Heart left ventricle (tissue), 16 donors: ENCODE data around the gene ARHGAP24. TPM values are rescaled to one million over a fixed set of nuclear protein-coding genes. Genes with fewer than 3 reads are reported as not detected.

Experiments used
- ATAC-seq, 4 donors: fragments of 200-7000 bp; cut with Tn5 transposase; one replicate each; pipeline ENCODE4 v1.9.1; 2020 to 2022; ENCODE audit warnings: moderate library complexity in 4 of 4, mild to moderate bottlenecking in 3 of 4, moderate number of reproducible peaks in 1 of 4
- DNase-seq, 5 donors: peaks; one replicate each; pipeline ENCODE4 v3.0.0-alpha.2; 2020
- H3K27ac ChIP-seq, 12 donors: fragments of 200-600 bp; sonication (generic) in 4 of 12; one replicate each; pipeline versions ENCODE4 v1.5.0 to v1.8.0; 2016 to 2022; ENCODE audit warnings: mild to moderate bottlenecking in 2 of 12
- H3K27me3 ChIP-seq, 9 donors: fragments of 200-600 bp; sonication (generic) in 2 of 9; one replicate each; pipeline versions ENCODE4 v1.5.1 to v1.8.0; 2016 to 2022; ENCODE audit warnings: mild to moderate bottlenecking in 3 of 9
- H3K36me3 ChIP-seq, 9 donors: fragments of 200-600 bp; sonication (generic) in 2 of 9; one replicate each; pipeline versions ENCODE4 v1.5.0 to v1.8.0; 2018 to 2022; ENCODE audit warnings: mild to moderate bottlenecking in 2 of 9
- H3K4me1 ChIP-seq, 12 donors: fragments of 200-600 bp; sonication (generic) in 4 of 12; one replicate each; pipeline versions ENCODE4 v1.5.0 to v1.8.0; 2016 to 2022; ENCODE audit warnings: mild to moderate bottlenecking in 3 of 12
- H3K4me3 ChIP-seq, 12 donors: fragments of 200-600 bp; sonication (generic) in 4 of 12; one replicate each; pipeline versions ENCODE4 v1.5.0 to v1.8.0; 2017 to 2022; ENCODE audit warnings: mild to moderate bottlenecking in 9 of 12, moderate library complexity in 4 of 12
- H3K9me3 ChIP-seq, 12 donors: fragments of 200-600 bp; sonication (generic) in 4 of 12; one replicate each; pipeline versions ENCODE4 v1.5.0 to v1.8.0; 2016 to 2022; ENCODE audit warnings: mild to moderate bottlenecking in 1 of 12
- POLR2A ChIP-seq, 2 donors: fragments of 450-650 bp; IDR thresholded peaks; one replicate each; pipeline ENCODE4 v1.6.1; 2017; ENCODE audit warnings: antibody characterized with exemption in 2 of 2, mild to moderate bottlenecking in 2 of 2, moderate library complexity in 2 of 2
- WGBS, 4 donors: extraction: QIAGEN DNeasy Blood & Tissue Kit in 2 of 4; methylation state at CpG; one replicate each; pipeline versions ENCODE4 v1.1.5 to v1.1.7; 2013 to 2018; 5-methylcytosine and 5-hydroxymethylcytosine counted together
- intact Hi-C, 10 donors: fragments of 100-400 bp; cut with DNase I; formaldehyde crosslinking; loops; one replicate each; pipeline versions ENCODE4 v1.11.1 to v1.14.2; 2022
- polyA plus RNA-seq, 2 donors: library from polyadenylated mRNA; stranded (reverse); fragments of 200-250 nt; gene quantifications; one replicate each; pipeline ENCODE4 v1.2.3, GENCODE V29; 2013
- total RNA-seq, 9 donors: library from RNA; depleted of rRNA in 2 of 9; stranded (reverse); fragments of >200 nt in 2 of 9; fragmentation: NEBNext Ultra II Directional in 3 of 9; extraction: Animal tissue kit (Norgen Biotek cat#: 25700) in 3 of 9; gene quantifications; one replicate each; pipeline versions ENCODE4 v1.1.0 to v1.2.4, GENCODE V29; 2016 to 2023
- TF ChIP-seq, protein P1 (sequence below), 12 donors: fragments of 200-600 bp; sonication (generic) in 4 of 12; IDR thresholded peaks; one replicate each; pipeline versions ENCODE4 v1.5.0 to v1.8.0; 2018 to 2022; ENCODE audit warnings: antibody characterized with exemption in 12 of 12, mild to moderate bottlenecking in 5 of 12
- donor health status: ischemic (EF 13 %, LVEDD 7.1; RV severe dilation, severe dysfunction).
- donor health status: healthy with polysubstance abuse.
- donor health status: DM: no; HTN: yes; CAD: no.
- donor health status: DM: no; HTN: no; CAD: no.
- donor health status: ischemic (EF 25% LVEDD 6.9; RV normal size, moderate dysfunction).
- donor health status: ischemic (EF 25% LVEDD 5.7; RV mildly dilated, moderate dysfunction).
- donor health status: healthy.
- donor health status: DM: yes; HTN: yes; CAD: no.
- donor health status: ischemic (EF 35%, LVEDD 5.7; RV mildly dilated, moderate dysfunction).
- donor health status: nonischemic (EF 11% LVEDD 7.7; RV severe dilation, severe dysfunction).
- donor health status: DM: yes; HTN: yes; CAD: no.
- donor health status: PGD.
- donor health status: ischemic (EF 29% LVEDD 5.4; RV normal size, mild dysfunction).
- donor health status: nonischemic (EF 23%, LVEDD 6.1; RV moderate dilation, normal function).

Gene ARHGAP24
- total and polyA plus RNA-seq, 11 donors: 4.5 to 36.9 (median 18.9) TPM

DNA sequence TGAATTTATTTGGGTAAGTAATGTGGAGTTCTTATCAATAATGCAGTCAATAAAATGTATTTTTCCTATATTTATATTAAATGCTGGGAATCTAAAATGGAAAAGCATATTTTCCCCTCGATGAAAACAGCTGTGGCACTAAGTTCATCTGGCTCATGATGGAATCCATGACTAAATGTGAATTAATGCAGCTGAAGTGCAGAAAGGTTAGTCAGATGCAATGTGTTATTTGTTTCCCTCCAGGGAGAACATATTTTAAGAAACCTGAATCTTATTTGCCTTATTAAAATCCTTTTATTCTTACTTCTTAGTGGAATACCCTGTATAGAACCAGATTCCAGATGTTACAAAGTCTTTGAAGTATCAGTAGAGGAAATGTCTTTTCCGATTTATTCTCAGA, 247.9 kb downstream of the ARHGAP24 start:
- peaks cover 0 to 39% (median 23%) of the 10 kb centered on the region in 12 donors for H3K4me1 ChIP-seq
- intact Hi-C loops: loop anchor here in 1 of 10 donors (10.0 kb wide), 1 partner anchor 128 kb away; no protein-coding TSS in a partner anchor
- no peak for DNase-seq
- TF ChIP-seq, protein P1, sequence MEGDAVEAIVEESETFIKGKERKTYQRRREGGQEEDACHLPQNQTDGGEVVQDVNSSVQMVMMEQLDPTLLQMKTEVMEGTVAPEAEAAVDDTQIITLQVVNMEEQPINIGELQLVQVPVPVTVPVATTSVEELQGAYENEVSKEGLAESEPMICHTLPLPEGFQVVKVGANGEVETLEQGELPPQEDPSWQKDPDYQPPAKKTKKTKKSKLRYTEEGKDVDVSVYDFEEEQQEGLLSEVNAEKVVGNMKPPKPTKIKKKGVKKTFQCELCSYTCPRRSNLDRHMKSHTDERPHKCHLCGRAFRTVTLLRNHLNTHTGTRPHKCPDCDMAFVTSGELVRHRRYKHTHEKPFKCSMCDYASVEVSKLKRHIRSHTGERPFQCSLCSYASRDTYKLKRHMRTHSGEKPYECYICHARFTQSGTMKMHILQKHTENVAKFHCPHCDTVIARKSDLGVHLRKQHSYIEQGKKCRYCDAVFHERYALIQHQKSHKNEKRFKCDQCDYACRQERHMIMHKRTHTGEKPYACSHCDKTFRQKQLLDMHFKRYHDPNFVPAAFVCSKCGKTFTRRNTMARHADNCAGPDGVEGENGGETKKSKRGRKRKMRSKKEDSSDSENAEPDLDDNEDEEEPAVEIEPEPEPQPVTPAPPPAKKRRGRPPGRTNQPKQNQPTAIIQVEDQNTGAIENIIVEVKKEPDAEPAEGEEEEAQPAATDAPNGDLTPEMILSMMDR (IDR thresholded peaks at IDR 0.05): no peak
- no peak for TF ChIP-seq POLR2A (IDR thresholded peaks at IDR 0.05)
- H3K27ac ChIP-seq: no peak overlapping the region
- no peak overlapping the region for H3K4me3 ChIP-seq
- peaks cover 0 to 7% (median 0%) of the 10 kb centered on the region in 9 donors for H3K36me3 ChIP-seq
- no peaks in the 10 kb centered on the region for H3K27me3 ChIP-seq
- ATAC-seq: no peak
- WGBS, 4 donors: 60 to 77% (median 69%) methylated on average over 2 of the region's 2 CpGs
- no peaks in the 10 kb centered on the region for H3K9me3 ChIP-seq

DNA sequence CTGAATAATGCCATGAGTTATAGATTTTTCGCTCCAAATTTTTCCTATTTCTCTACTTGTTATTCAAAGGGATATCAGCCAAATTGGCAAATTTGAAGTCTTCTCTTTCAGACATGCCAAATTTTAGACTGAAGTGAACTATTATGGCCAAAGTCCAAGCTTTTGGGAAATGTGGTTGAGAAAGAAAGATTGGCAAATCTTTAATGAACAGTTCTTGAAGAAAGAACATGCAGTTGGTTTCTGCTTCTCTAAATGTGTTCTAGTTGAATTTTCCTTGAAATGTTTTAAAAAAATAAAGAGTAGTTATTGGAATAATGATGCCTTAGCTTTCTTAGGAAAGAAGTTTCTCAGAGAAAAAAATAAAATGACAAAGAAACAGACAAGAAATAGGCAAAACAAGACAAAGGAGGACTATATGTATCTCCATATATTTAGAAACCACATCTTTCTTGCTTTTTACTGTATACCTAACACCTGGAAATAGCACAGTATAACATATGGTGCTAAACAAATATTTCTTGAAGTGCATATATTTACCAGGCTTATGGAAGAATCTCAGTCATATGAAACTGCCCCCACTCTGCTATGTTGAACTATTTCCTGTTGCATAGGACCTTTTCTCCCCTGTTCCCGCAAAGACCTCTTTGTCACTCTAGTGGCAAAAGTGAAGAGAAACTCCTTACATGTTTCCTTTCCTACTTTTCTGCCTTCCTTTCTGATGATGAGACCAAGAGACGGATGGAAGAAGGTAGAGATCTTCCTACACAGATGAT, 250.0 kb downstream of the ARHGAP24 start:
- peaks cover 0 to 7% (median 0%) of the 10 kb centered on the region in 9 donors for H3K36me3 ChIP-seq
- no peaks in the 10 kb centered on the region for H3K27me3 ChIP-seq
- H3K27ac ChIP-seq: peak overlapping the region in 11 of 12 donors; percentile 40 to 96 (median 69)
- H3K9me3 ChIP-seq: no peaks in the 10 kb centered on the region
- no peak overlapping the region for H3K4me3 ChIP-seq
- WGBS, 4 donors: 84 to 89% (median 88%) methylated on average over 3 of the region's 3 CpGs
- peak in 2 of 4 donors; percentile 2 to 5 for ATAC-seq
- peaks cover 0 to 49% (median 27%) of the 10 kb centered on the region in 12 donors for H3K4me1 ChIP-seq
- intact Hi-C loops: loop anchor here in 2 of 10 donors (5.0 to 10.0 kb wide), 2 partner anchors 128 to 130 kb away; no protein-coding TSS in a partner anchor
- no peak for TF ChIP-seq POLR2A (IDR thresholded peaks at IDR 0.05)
- TF ChIP-seq, protein P1 (IDR thresholded peaks at IDR 0.05): no peak
- DNase-seq: no peak

DNA sequence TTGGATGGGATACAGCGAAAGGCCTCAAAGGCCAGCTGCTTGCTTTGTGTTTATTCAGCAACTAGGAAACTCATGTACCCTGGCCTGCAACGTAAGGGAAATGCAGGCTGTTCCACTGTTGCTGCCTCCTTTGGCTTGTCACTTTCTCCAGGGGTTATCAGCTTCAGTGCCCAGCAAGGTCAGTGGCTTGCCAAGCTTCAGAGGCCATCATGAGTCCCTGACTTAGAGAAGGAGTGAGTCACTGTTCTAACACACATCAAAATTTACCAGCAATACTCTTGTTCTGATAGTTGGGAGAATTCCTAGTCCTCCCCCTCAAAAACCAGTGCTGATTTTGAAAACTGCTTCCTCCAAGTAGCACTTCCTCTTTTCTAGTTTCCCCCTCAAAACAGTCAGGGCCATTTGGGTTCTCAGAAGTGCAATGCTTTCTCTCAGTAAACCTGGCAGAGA, 250.8 kb downstream of the ARHGAP24 start:
- ATAC-seq (peak; percentile 94 to 99 (median 95)), DNase-seq (peak; percentile 47 to 79 (median 65))
- intact Hi-C loops: loop anchor here in 2 of 10 donors (5.0 to 10.0 kb wide), 2 partner anchors 128 to 131 kb away; no protein-coding TSS in a partner anchor
- 38 to 56% (median 53%) methylated on average over 2 of the region's 2 CpGs for WGBS, 4 donors
- peak overlapping the region; percentile 40 to 96 (median 68) for H3K27ac ChIP-seq
- no peaks in the 10 kb centered on the region for H3K27me3 ChIP-seq
- peaks cover 0 to 7% (median 0%) of the 10 kb centered on the region in 9 donors for H3K36me3 ChIP-seq
- H3K4me1 ChIP-seq: peaks cover 0 to 49% (median 27%) of the 10 kb centered on the region in 12 donors
- H3K9me3 ChIP-seq: no peaks in the 10 kb centered on the region
- TF ChIP-seq, protein P1 (IDR thresholded peaks at IDR 0.05): no peak
- TF ChIP-seq POLR2A (IDR thresholded peaks at IDR 0.05): peak in 1 of 2 donors; percentile 2
- H3K4me3 ChIP-seq: no peak overlapping the region

DNA sequence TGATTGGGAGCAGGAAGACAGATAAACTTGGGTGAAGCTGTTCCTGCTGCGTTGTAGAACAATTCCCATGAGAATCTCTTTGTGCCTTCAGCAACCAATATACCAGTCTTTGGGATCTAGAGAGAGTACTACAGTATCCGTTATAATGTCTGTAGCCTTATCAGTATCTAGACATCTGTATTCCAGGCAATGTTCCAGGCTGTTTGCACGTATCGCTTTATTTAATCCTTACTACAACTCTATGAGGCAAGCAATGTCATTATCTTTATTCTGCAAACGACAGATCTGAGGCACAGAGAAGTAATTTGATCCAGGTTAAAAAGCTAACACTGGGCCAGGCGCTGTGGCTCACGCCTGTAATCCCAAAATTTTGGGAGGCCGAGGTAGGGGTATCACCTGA, 251.6 kb downstream of the ARHGAP24 start:
- H3K4me1 ChIP-seq: peaks cover 0 to 53% (median 28%) of the 10 kb centered on the region in 12 donors
- 77 to 91% (median 80%) methylated on average over 8 of the region's 8 CpGs for WGBS, 4 donors
- no peaks in the 10 kb centered on the region for H3K27me3 ChIP-seq
- H3K27ac ChIP-seq: peak overlapping the region in 10 of 12 donors; percentile 40 to 96 (median 72)
- intact Hi-C loops: loop anchor here in 2 of 10 donors (5.0 to 10.0 kb wide), 2 partner anchors 129 to 132 kb away; no protein-coding TSS in a partner anchor
- no peak for ATAC-seq
- no peaks in the 10 kb centered on the region for H3K9me3 ChIP-seq
- H3K4me3 ChIP-seq: no peak overlapping the region
- H3K36me3 ChIP-seq: peaks cover 0 to 7% (median 0%) of the 10 kb centered on the region in 9 donors
- TF ChIP-seq, protein P1 (IDR thresholded peaks at IDR 0.05): no peak
- no peak for TF ChIP-seq POLR2A (IDR thresholded peaks at IDR 0.05)
- DNase-seq: no peak
